Brain microvascular endothelial cell (primary cell): Measurements from ENCODE around the gene GPR150.
"Not testable (repeated sequence)": the region's sequence is repeated elsewhere in the genome, so short reads cannot be mapped to it uniquely, and the experiment has no call there.

Experiments used
- DNase-seq: peaks from one replicate; pipeline ENCODE4 v3.0.0-alpha.2; 2020
- H3K27ac ChIP-seq: fragments of 250-450 bp; sonication (Bioruptor Pico); 2 replicates; pipeline ENCODE4 v1.5.1; 2020; ENCODE audit warnings: mild to moderate bottlenecking, moderate library complexity
- H3K27me3 ChIP-seq: fragments of 250-450 bp; sonication (Bioruptor Pico); replicated peaks from 2 replicates; pipeline ENCODE4 v1.5.1; 2020; ENCODE audit warnings: mild to moderate bottlenecking
- H3K36me3 ChIP-seq: fragments of 250-450 bp; sonication (Bioruptor Pico); replicated peaks from 2 replicates; pipeline ENCODE4 v1.5.1; 2020; ENCODE audit warnings: mild to moderate bottlenecking
- H3K4me3 ChIP-seq: 2 replicates; pipeline ENCODE4 v1.5.1; 2011; ENCODE audit warnings: low read depth, mild to moderate bottlenecking, control low read depth, low read length, moderate library complexity
- CTCF ChIP-seq: IDR thresholded peaks from 2 replicates; pipeline ENCODE4 v1.5.1; 2011; ENCODE audit warnings: low read depth, mild to moderate bottlenecking, moderate library complexity, low read length, control low read depth, inconsistent platforms; ENCODE audit errors: missing control alignments
- in situ Hi-C: cut with HindIII; loops from 2 replicates; pipeline ENCODE4 v1.10.0; 2017; ENCODE audit warnings: low sequenced_read_pairs, low pct_ligation_motif_present

The GPR150 gene

GRCh38 chr5:95641741-95642220 is 21.9 kb downstream of the GPR150 start:
- DNase-seq = no peak
- Histone ChIP-seq H3K27ac (no peak overlapping the region), H3K27me3 (no peaks in the 10 kb centered on the region), H3K4me3 (no peak overlapping the region), H3K36me3 (no peaks in the 10 kb centered on the region)
- no peak for TF ChIP-seq CTCF
- in situ Hi-C loops = no loop called here

- TF ChIP-seq CTCF = no peak
Observed at GRCh38 chr5:95643152-95643551, 23.3 kb downstream of the GPR150 start.

GRCh38 chr5:95644351-95645042 is 24.6 kb downstream of the GPR150 start:
- H3K4me3 ChIP-seq = no peak overlapping the region
- H3K27ac ChIP-seq = no peak overlapping the region
- H3K36me3 ChIP-seq = no peaks in the 10 kb centered on the region
- no peaks in the 10 kb centered on the region for H3K27me3 ChIP-seq
- DNase-seq = peak; percentile 60
- in situ Hi-C loops = no loop called here
- TF ChIP-seq CTCF = peak; percentile 83

More at GRCh38 chr5:95643152-95643551, 23.3 kb downstream of the GPR150 start:
- Histone ChIP-seq H3K27ac (no peak overlapping the region), H3K36me3 (no peaks in the 10 kb centered on the region), H3K4me3 (no peak overlapping the region), H3K27me3 (no peaks in the 10 kb centered on the region)
- in situ Hi-C loops = no loop called here
- DNase-seq = no peak

GRCh38 chr5:95646226-95646568 is 26.3 kb downstream of the GPR150 start:
- peak overlapping the region; percentile 59 for H3K4me3 ChIP-seq
- in situ Hi-C loops, H3K27ac ChIP-seq, DNase-seq, H3K27me3 ChIP-seq, H3K36me3 ChIP-seq: not testable (repeated sequence)

GRCh38 chr5:95646569-95647431 is 26.9 kb downstream of the GPR150 start, which contains the start of gene RFESD:
Gene RFESD, plus strand, starts transcription at chr5:95646777. Its CDS starts 5,495 bp downstream, at chr5:95652272.
- peak within 1 kb of the TSS; percentile 59 for H3K4me3 ChIP-seq
- no peaks in the 10 kb centered on the region for H3K36me3 ChIP-seq
- in situ Hi-C loops = no loop called here
- DNase-seq = peak; percentile 96
- peak within 1 kb of the TSS; percentile 71 for H3K27ac ChIP-seq
- peak; percentile 41 for TF ChIP-seq CTCF
- H3K27me3 ChIP-seq = no peaks in the 10 kb centered on the region
